Activated gamma-delta T cell treated with Interleukin-2 at 50 U/mL for 16 hours (primary cell): Measurements from ENCODE around the gene KRT32.

Experiments
- DNase-seq: peaks from one replicate; pipeline ENCODE4 v3.0.0-alpha.2; 2020

Gene KRT32

GRCh38 chr17:41466988-41467387 is at the start of gene KRT32:
Gene KRT32 (minus strand): TSS chr17:41467386. CDS start chr17:41467325, 61 bp downstream.
- DNase-seq = no peak

GRCh38 chr17:41516830-41517283 is 49.7 kb upstream of the KRT32 start:
- no peak for DNase-seq

GRCh38 chr17:41516147-41516829 is 49.1 kb upstream of the KRT32 start:
- no peak for DNase-seq

- no peak for DNase-seq
Measured at GRCh38 chr17:41513168-41513547, 46.0 kb upstream of the KRT32 start.

GRCh38 chr17:41512546-41513167 is 45.5 kb upstream of the KRT32 start:
- no peak for DNase-seq

- no peak for DNase-seq
Measured at GRCh38 chr17:41511716-41512115, 44.5 kb upstream of the KRT32 start.

GRCh38 chr17:41511116-41511515 is 43.9 kb upstream of the KRT32 start:
- no peak for DNase-seq

GRCh38 chr17:41510251-41511065 is 43.3 kb upstream of the KRT32 start:
- no peak for DNase-seq

- DNase-seq = no peak
Measured at GRCh38 chr17:41507315-41507880, 40.2 kb upstream of the KRT32 start.

GRCh38 chr17:41505809-41506767 is 38.9 kb upstream of the KRT32 start:
- DNase-seq = no peak

- DNase-seq = no peak
Measured at GRCh38 chr17:41505007-41505808, 38.0 kb upstream of the KRT32 start, which contains the start of gene KRT13. Gene KRT13 (minus strand): TSS chr17:41505612. CDS start chr17:41505550, 62 bp downstream.

- DNase-seq = no peak
Measured at GRCh38 chr17:41504246-41504977, 37.2 kb upstream of the KRT32 start.

GRCh38 chr17:41503202-41503601 is 36.0 kb upstream of the KRT32 start:
- no peak for DNase-seq

GRCh38 chr17:41500131-41500911 is 33.1 kb upstream of the KRT32 start:
- no peak for DNase-seq

- DNase-seq = no peak
Measured at GRCh38 chr17:41499714-41500113, 32.5 kb upstream of the KRT32 start.

GRCh38 chr17:41498276-41498675 is 31.1 kb upstream of the KRT32 start:
- no peak for DNase-seq

GRCh38 chr17:41496803-41497484 is 29.8 kb upstream of the KRT32 start:
- peak; percentile 54 for DNase-seq

GRCh38 chr17:41494524-41494923 is 27.3 kb upstream of the KRT32 start:
- no peak for DNase-seq

- no peak for DNase-seq
Measured at GRCh38 chr17:41492771-41493170, 25.6 kb upstream of the KRT32 start.
